Measurements from ENCODE around the gene NAT9.

The NAT9 gene

DNA sequence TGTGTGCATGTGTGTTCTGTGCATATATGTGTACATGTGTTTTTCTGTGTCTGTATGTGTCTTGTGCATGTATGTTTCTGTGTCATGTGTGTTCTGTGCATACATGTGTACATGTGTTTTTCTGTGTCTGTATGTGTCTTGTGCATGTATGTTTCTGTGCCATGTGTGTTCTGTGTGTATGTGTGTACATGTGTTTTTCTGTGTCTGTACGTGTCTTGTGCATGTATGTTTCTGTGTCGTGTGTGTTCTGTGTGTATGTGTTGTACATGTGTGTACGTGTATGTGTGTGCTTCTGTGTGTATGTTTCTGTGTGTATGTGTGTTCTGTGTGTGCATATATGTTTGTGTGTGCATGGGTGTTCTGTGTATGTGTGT, 47.5 kb downstream of the NAT9 start:
- no peak overlapping the region for H3K27ac Mint-ChIP-seq
- no peak for DNase-seq
- no peaks in the 10 kb centered on the region for H3K27me3 Mint-ChIP-seq

GRCh38 chr17:74728033-74728701, 48.0 kb downstream of the NAT9 start:
- H3K27ac Mint-ChIP-seq = no peak overlapping the region
- DNase-seq (no peak), ATAC-seq (replicated peaks) (no peak)
- peaks cover 3% of the 10 kb centered on the region for H3K36me3 Mint-ChIP-seq (ENCODE audit: insufficient read depth)
- peaks cover 11 to 16% of the 10 kb centered on the region in 2 donors for H3K4me1 Mint-ChIP-seq (ENCODE audit: low read depth in 2 of 2)
- H3K9me3 Mint-ChIP-seq = no peaks in the 10 kb centered on the region
- no peaks in the 10 kb centered on the region for H3K27me3 Mint-ChIP-seq
- no peak overlapping the region for H3K4me3 Mint-ChIP-seq

More for the DNA sequence above, 47.5 kb downstream of the NAT9 start:
- peaks cover 11 to 16% of the 10 kb centered on the region in 2 donors for H3K4me1 Mint-ChIP-seq (ENCODE audit: low read depth in 2 of 2)
- H3K9me3 Mint-ChIP-seq = no peaks in the 10 kb centered on the region
- ATAC-seq (replicated peaks) = no peak
- H3K36me3 Mint-ChIP-seq (ENCODE audit: insufficient read depth) = peaks cover 3% of the 10 kb centered on the region
- no peak overlapping the region for H3K4me3 Mint-ChIP-seq

DNA sequence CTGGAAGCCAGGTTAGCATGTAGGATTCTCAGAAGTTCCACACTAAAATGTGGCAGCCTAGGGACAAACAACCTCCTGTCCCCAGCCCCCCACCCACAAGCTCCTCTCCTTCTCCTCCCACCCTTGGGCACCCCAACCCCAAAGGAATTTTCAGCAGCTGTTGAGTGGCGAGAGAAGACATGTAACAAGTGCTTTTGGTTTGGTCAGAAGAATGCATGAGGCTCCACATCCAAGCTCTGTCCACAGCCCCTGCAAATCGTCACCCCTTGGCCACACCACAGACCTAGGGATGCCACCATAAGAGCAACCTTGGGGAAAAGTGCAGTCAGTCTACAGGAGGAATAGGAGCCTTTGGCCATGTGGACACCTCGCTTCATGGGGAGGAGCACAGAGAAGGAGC, 51.0 kb downstream of the NAT9 start:
- Mint-ChIP-seq H3K4me3 (no peak overlapping the region), H3K9me3 (no peaks in the 10 kb centered on the region), H3K27ac (no peak overlapping the region), H3K27me3 (peaks cover 0 to 10% of the 10 kb centered on the region in 2 donors), H3K36me3 (ENCODE audit: insufficient read depth) (no peaks in the 10 kb centered on the region), H3K4me1 (ENCODE audit: low read depth in 2 of 2) (peaks cover 2 to 5% of the 10 kb centered on the region in 2 donors)
- no peak for ATAC-seq (replicated peaks)
- DNase-seq = no peak

DNA sequence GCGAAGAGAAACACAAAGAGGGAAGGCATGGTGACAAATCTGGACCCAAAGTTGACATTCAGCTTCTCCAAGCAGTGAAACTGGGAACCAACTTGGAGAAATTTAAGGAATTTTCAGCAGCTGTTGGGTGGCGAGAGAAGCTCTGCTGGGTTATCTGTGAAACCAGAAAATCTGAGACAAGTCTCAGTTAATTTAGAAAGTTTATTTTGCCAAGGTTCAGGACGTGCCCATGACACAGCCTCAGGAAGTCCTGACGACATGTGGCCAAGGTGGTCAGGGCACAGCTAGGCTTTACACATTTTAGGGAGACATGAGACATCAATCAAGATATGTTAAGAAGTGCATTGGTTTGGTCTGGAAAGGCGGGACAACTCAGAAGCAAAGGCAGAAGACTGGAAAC, 52.3 kb downstream of the NAT9 start:
- Mint-ChIP-seq H3K27me3 (peaks cover 0 to 10% of the 10 kb centered on the region in 2 donors), H3K9me3 (no peaks in the 10 kb centered on the region), H3K36me3 (ENCODE audit: insufficient read depth) (no peaks in the 10 kb centered on the region), H3K4me1 (ENCODE audit: low read depth in 2 of 2) (no peaks in the 10 kb centered on the region), H3K4me3 (no peak overlapping the region), H3K27ac (no peak overlapping the region)
- DNase-seq (no peak), ATAC-seq (replicated peaks) (no peak)

GRCh38 chr17:74722782-74723181, 53.4 kb downstream of the NAT9 start:
- Mint-ChIP-seq H3K4me1 (ENCODE audit: low read depth in 2 of 2) (no peaks in the 10 kb centered on the region), H3K27ac (no peak overlapping the region), H3K4me3 (no peak overlapping the region), H3K27me3 (peaks cover 0 to 10% of the 10 kb centered on the region in 2 donors), H3K36me3 (ENCODE audit: insufficient read depth) (no peaks in the 10 kb centered on the region), H3K9me3 (no peaks in the 10 kb centered on the region)
- ATAC-seq (replicated peaks) (no peak), DNase-seq (no peak)
